GM21528 (cell line): ENCODE data around the gene KIF6.

Experiments
- ATAC-seq: cut with Tn5 transposase; IDR thresholded peaks from one replicate; pipeline ENCODE4 v1.9.1; 2021; ENCODE audit warnings: mild to moderate bottlenecking, moderate library complexity; ENCODE audit not compliant: unreplicated experiment, low FRiP score

Gene KIF6

GRCh38 chr6:39602601-39603519 lies 122.3 kb downstream of the KIF6 start:
- no peak for ATAC-seq

- ATAC-seq: no peak
Observed at GRCh38 chr6:39599973-39600372, 125.2 kb downstream of the KIF6 start.

- ATAC-seq: no peak
Observed at GRCh38 chr6:39599341-39599740, 125.9 kb downstream of the KIF6 start.

GRCh38 chr6:39594285-39594684 lies 130.9 kb downstream of the KIF6 start:
- no peak for ATAC-seq

GRCh38 chr6:39593646-39594045 lies 131.6 kb downstream of the KIF6 start:
- ATAC-seq: no peak

- no peak for ATAC-seq
Observed at GRCh38 chr6:39590871-39591393, 134.3 kb downstream of the KIF6 start.

- no peak for ATAC-seq
Observed at GRCh38 chr6:39587080-39587479, 138.1 kb downstream of the KIF6 start.

GRCh38 chr6:39585641-39586040 lies 139.6 kb downstream of the KIF6 start:
- no peak for ATAC-seq

- ATAC-seq: no peak
Observed at GRCh38 chr6:39577446-39578165, 147.6 kb downstream of the KIF6 start.

GRCh38 chr6:39576556-39577303 lies 148.5 kb downstream of the KIF6 start:
- no peak for ATAC-seq

- no peak for ATAC-seq
Observed at GRCh38 chr6:39574991-39575390, 150.2 kb downstream of the KIF6 start.

GRCh38 chr6:39573541-39573940 lies 151.7 kb downstream of the KIF6 start:
- ATAC-seq: no peak

- no peak for ATAC-seq
Observed at GRCh38 chr6:39572661-39573340, 152.4 kb downstream of the KIF6 start.

- ATAC-seq: no peak
Observed at GRCh38 chr6:39568896-39569295, 156.3 kb downstream of the KIF6 start.

- no peak for ATAC-seq
Observed at GRCh38 chr6:39567091-39567490, 158.1 kb downstream of the KIF6 start.

GRCh38 chr6:39566456-39566855 lies 158.8 kb downstream of the KIF6 start:
- no peak for ATAC-seq

GRCh38 chr6:39565956-39566355 lies 159.3 kb downstream of the KIF6 start:
- no peak for ATAC-seq

GRCh38 chr6:39563566-39564311 lies 161.5 kb downstream of the KIF6 start:
- no peak for ATAC-seq

- ATAC-seq: no peak
Observed at GRCh38 chr6:39561536-39562266, 163.5 kb downstream of the KIF6 start.
